Erythroblast (primary cell): ENCODE data around the gene ZYG11B.

Source experiments
- GATA1 ChIP-seq: IDR thresholded peaks from 2 replicates; pipeline ENCODE4 v1.6.1; 2011; ENCODE audit warnings: low read depth, mild to moderate bottlenecking, control low read depth, low read length, moderate library complexity
- POLR2A ChIP-seq: IDR thresholded peaks from 2 replicates; pipeline ENCODE4 v1.6.1; 2011; ENCODE audit warnings: mild to moderate bottlenecking, low read length

GRCh38 chr1:52707927-52708655, 18.2 kb upstream of the ZYG11B start:
- TF ChIP-seq POLR2A (no peak), GATA1 (no peak)
